HCT116 (cell line): Measurements from ENCODE around the gene LNPK. TPM values are rescaled to one million over a fixed set of nuclear protein-coding genes. Genes with fewer than 3 reads are reported as not detected.

ENCODE experiments used
- ATAC-seq: fragments of 200-7000 bp; cut with Tn5 transposase; 2 replicates; pipeline ENCODE4 v1.9.1; 2020; ENCODE audit warnings: mild to moderate bottlenecking, moderate library complexity
- BruUV-seq: library from RNA; stranded (reverse); fragments of 400-500 nt; replicated peaks from 2 replicates; lab custom pipeline; 2021; lab: Mats Ljungman, UMichigan
- CTCF ChIA-PET: fragments of 300-600 bp; sonication (Branson Sonifier 250); formaldehyde crosslinking; loops from one replicate; lab custom pipeline; 2021; ENCODE audit warnings: antibody characterized with exemption; lab: Charles Lee
- POLR2A ChIA-PET: fragments of 300-600, 350-600 bp; sonication (Branson Sonifier 250); formaldehyde crosslinking; loops from one replicate; lab custom pipeline; 2021; ENCODE audit warnings: antibody characterized with exemption; lab: Charles Lee
- RAD21 ChIA-PET, 2 experiments: fragments of 300-600 bp; sonication (Branson Sonifier 250); formaldehyde crosslinking; loops; one replicate each; lab custom pipeline; 2023; ENCODE audit warnings: low total read pairs in 2 of 2; ENCODE audit not compliant: uncharacterized antibody in 2 of 2, unreplicated experiment in 2 of 2, low non-redundant PET in 1 of 2; lab: Charles Lee
- DNase-seq: peaks from one replicate; pipeline ENCODE4 v3.0.0-alpha.2; 2010; ENCODE audit warnings: low read depth, low spot score
- H2AFZ ChIP-seq: fragments of 200-600 bp; shearing (Covaris generic), sonication (generic); 2 replicates; pipeline ENCODE4 v1.6.1; 2017; ENCODE audit warnings: low read depth, mixed run types, mixed read lengths, antibody characterized with exemption, low read length; ENCODE audit not compliant: poor library complexity, severe bottlenecking
- H3K27ac ChIP-seq: 2 replicates; pipeline ENCODE4 v1.5.1; 2012; ENCODE audit warnings: low read depth, low read length
- H3K27me3 ChIP-seq: fragments of 200-600 bp; sonication (generic); 2 replicates; pipeline ENCODE4 v1.6.1; 2016; ENCODE audit warnings: mixed run types, low read length, mixed read lengths; ENCODE audit not compliant: insufficient read depth
- H3K36me3 ChIP-seq, 2 experiments: fragments of 200-500 bp in 1 of 2; fragments of 200-600 bp in 1 of 2; sonication (Bioruptor generic) in 1 of 2; sonication (generic) in 1 of 2; 2 replicates each; pipeline versions ENCODE4 v1.5.1 to v1.6.1; 2014 to 2016; ENCODE audit warnings: low read length in 2 of 2, inconsistent platforms in 1 of 2, mixed read lengths in 1 of 2, mixed run types in 1 of 2; ENCODE audit not compliant: insufficient read depth in 2 of 2, control insufficient read depth in 1 of 2
- H3K4me1 ChIP-seq, 2 experiments: fragments of 200-600 bp in 1 of 2; sonication (generic) in 1 of 2; 2 replicates each; pipeline versions ENCODE4 v1.5.1 to v1.6.1; 2012 to 2017; ENCODE audit warnings: low read length in 2 of 2, inconsistent platforms in 1 of 2, mild to moderate bottlenecking in 1 of 2, mixed read lengths in 1 of 2, mixed run types in 1 of 2, moderate library complexity in 1 of 2; ENCODE audit not compliant: insufficient read depth in 2 of 2, control insufficient read depth in 1 of 2
- H3K4me2 ChIP-seq: fragments of 200-600 bp; sonication (generic); 2 replicates; pipeline ENCODE4 v1.6.1; 2017; ENCODE audit warnings: mixed run types, low read length, mixed read lengths
- H3K4me3 ChIP-seq, 2 experiments: fragments of 200-600 bp in 1 of 2; sonication (generic) in 1 of 2; replicated peaks in 1 of 2; 2 replicates each; pipeline ENCODE4 v1.5.1; 2011 to 2016; ENCODE audit warnings: low read length in 2 of 2, control low read depth in 1 of 2, low read depth in 1 of 2, mild to moderate bottlenecking in 1 of 2, mixed read lengths in 1 of 2, mixed run types in 1 of 2
- H3K79me2 ChIP-seq: fragments of 200-600 bp; sonication (generic); 2 replicates; pipeline ENCODE4 v1.6.1; 2017; ENCODE audit warnings: mild to moderate bottlenecking, mixed run types, low read length, moderate library complexity, mixed read lengths; ENCODE audit not compliant: insufficient read depth
- H3K9ac ChIP-seq: fragments of 200-600 bp; sonication (generic); 2 replicates; pipeline ENCODE4 v1.6.1; 2016; ENCODE audit warnings: low read length, mixed read lengths
- H3K9me2 ChIP-seq: fragments of 200-600 bp; sonication (generic), shearing (Covaris generic); 2 replicates; pipeline ENCODE4 v1.6.1; 2017; ENCODE audit warnings: mixed run types, mild to moderate bottlenecking, moderate library complexity; ENCODE audit not compliant: insufficient read depth
- H3K9me3 ChIP-seq, 2 experiments: fragments of 200-500 bp in 1 of 2; fragments of 200-600 bp in 1 of 2; sonication (Bioruptor generic) in 1 of 2; sonication (generic) in 1 of 2; 2 replicates each; pipeline ENCODE4 v1.6.1; 2014 to 2017; ENCODE audit warnings: low read length in 2 of 2, mixed read lengths in 2 of 2, inconsistent platforms in 1 of 2, low read depth in 1 of 2, mild to moderate bottlenecking in 1 of 2, mixed run types in 1 of 2, moderate library complexity in 1 of 2; ENCODE audit not compliant: control insufficient read depth in 1 of 2, insufficient read depth in 1 of 2
- H4K20me1 ChIP-seq: fragments of 200-600 bp; sonication (generic), shearing (Covaris generic); 2 replicates; pipeline ENCODE4 v1.6.1; 2017; ENCODE audit warnings: mixed run types, mild to moderate bottlenecking, moderate library complexity; ENCODE audit not compliant: insufficient read depth
- ATF3 ChIP-seq: IDR thresholded peaks from 2 replicates; pipeline ENCODE4 v1.6.1; 2012
- CBX3 ChIP-seq: IDR thresholded peaks from 2 replicates; pipeline ENCODE4 v1.6.1; 2012; ENCODE audit warnings: low read depth
- CEBPB ChIP-seq: IDR thresholded peaks from 2 replicates; pipeline ENCODE4 v1.6.1; 2012; ENCODE audit warnings: low read depth
- EGR1 ChIP-seq: IDR thresholded peaks from 2 replicates; pipeline ENCODE4 v1.6.1; 2012; ENCODE audit warnings: low read depth
- ELF1 ChIP-seq: IDR thresholded peaks from 2 replicates; pipeline ENCODE4 v1.6.1; 2012; ENCODE audit warnings: low read depth, borderline replicate concordance
- EZH2 ChIP-seq: fragments of 200-600 bp; sonication (generic); IDR thresholded peaks from 2 replicates; pipeline ENCODE4 v1.6.1; 2017; ENCODE audit warnings: antibody characterized with exemption, mixed run types
- EZH2phosphoT487 ChIP-seq: fragments of 200-600 bp; IDR thresholded peaks from 2 replicates; pipeline ENCODE4 v1.6.1; 2018; ENCODE audit warnings: antibody characterized with exemption, borderline replicate concordance
- JUND ChIP-seq: IDR thresholded peaks from 2 replicates; pipeline ENCODE4 v1.6.1; 2012
- MAX ChIP-seq: IDR thresholded peaks from 2 replicates; pipeline ENCODE4 v1.6.1; 2012
- POLR2A ChIP-seq: IDR thresholded peaks from 2 replicates; pipeline ENCODE4 v1.7.0; 2011; ENCODE audit warnings: borderline replicate concordance; ENCODE audit not compliant: insufficient read depth, insufficient read length; ENCODE audit errors: extremely low read depth
- SIN3A ChIP-seq: IDR thresholded peaks from 2 replicates; pipeline ENCODE4 v1.6.1; 2012; ENCODE audit warnings: low read depth
- SP1 ChIP-seq: IDR thresholded peaks from 2 replicates; pipeline ENCODE4 v1.6.1; 2012; ENCODE audit warnings: low read depth
- SRF ChIP-seq: IDR thresholded peaks from 2 replicates; pipeline ENCODE4 v1.6.1; 2012; ENCODE audit warnings: low read depth
- TCF7L2 ChIP-seq: IDR thresholded peaks from 2 replicates; pipeline ENCODE4 v1.7.0; 2011; ENCODE audit warnings: borderline replicate concordance, inconsistent platforms; ENCODE audit not compliant: insufficient read depth, insufficient read length; ENCODE audit errors: extremely low read depth
- ZFX ChIP-seq: fragments of 450-650 bp; IDR thresholded peaks from 2 replicates; pipeline ENCODE4 v1.6.1; 2017
- ZNF274 ChIP-seq: fragments of 200-500 bp; sonication (Bioruptor generic); IDR thresholded peaks from 2 replicates; pipeline ENCODE4 v1.6.1; 2014; ENCODE audit warnings: mild to moderate bottlenecking, low read depth, low read length, inconsistent platforms
- intact Hi-C: fragments of 100-400 bp; cut with micrococcal nuclease; formaldehyde crosslinking; loops from 2 replicates; pipeline ENCODE4 v1.10.0; 2022
- total RNA-seq: library from RNA; stranded (reverse); gene quantifications from one replicate; pipeline ENCODE4 v1.2.1, GENCODE V29; 2021; ENCODE audit not compliant: unreplicated experiment
- TF ChIP-seq, protein P1 (sequence below), 3 experiments: fragments of 200-600 bp in 1 of 3; sonication (generic) in 1 of 3; IDR thresholded peaks in 2 of 3; conservative IDR thresholded peaks in 1 of 3; 2 replicates each; pipeline ENCODE4 v1.5.1; 2012 to 2017; ENCODE audit warnings: low read depth in 2 of 3, low read length in 2 of 3, antibody characterized with exemption in 1 of 3, borderline replicate concordance in 1 of 3, control low read depth in 1 of 3, mild to moderate bottlenecking in 1 of 3, mixed read lengths in 1 of 3, mixed run types in 1 of 3, moderate library complexity in 1 of 3; ENCODE audit not compliant: insufficient read depth in 1 of 3
- TF ChIP-seq, protein P2 (sequence below): IDR thresholded peaks from 2 replicates; pipeline ENCODE4 v1.6.1; 2012; ENCODE audit warnings: low read depth

The LNPK gene
- total RNA-seq, 1 experiment from 2014 or later: 22.3 TPM

GRCh38 chr2:175887776-175888175, 114.3 kb downstream of the LNPK start (continued):
- TF ChIP-seq EZH2: no peak
- TF ChIP-seq ATF3: no peak
- no peak for TF ChIP-seq CEBPB
- TF ChIP-seq, all 23 proteins: peak for 0

DNA sequence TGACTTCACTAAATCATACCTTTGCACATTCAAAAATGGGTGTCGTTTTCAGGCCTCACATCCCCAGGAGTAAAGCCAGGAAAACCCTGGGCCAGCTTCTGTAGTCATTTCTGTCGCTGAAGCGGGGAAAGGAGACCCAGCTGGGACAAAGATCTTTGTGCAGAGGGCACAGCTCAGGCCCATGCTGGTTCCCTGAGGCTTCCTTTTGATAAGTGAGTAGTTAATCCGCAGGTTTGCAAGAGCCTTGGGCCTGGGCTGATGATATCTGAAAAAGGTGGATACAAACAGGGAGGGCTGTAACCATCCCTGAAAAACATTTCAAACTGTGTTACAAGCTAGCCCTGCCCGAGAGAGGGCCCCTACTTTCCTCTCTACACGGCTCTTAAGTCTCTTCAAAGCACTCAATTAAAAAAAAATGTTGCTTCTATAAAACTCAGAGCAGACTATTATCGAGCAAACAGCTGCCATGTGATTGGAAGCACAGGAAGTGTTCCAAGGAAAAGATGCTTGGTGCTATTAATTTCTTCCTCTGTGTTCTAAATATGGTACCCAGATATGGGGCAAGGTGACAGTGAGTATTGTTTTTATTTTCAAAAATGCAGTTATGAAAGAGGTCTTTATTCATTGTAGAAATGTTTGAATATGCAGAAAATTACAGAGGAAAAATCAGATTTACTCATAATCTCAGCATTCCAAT, 117.2 kb downstream of the LNPK start:
- no peaks in the 10 kb centered on the region for H3K4me1 ChIP-seq
- no peak for TF ChIP-seq ZFX
- TF ChIP-seq ZNF274: no peak
- TF ChIP-seq MAX: no peak
- TF ChIP-seq SIN3A: no peak
- TF ChIP-seq ELF1: no peak
- no peak for TF ChIP-seq EGR1
- no peak for TF ChIP-seq CBX3
- no peak for TF ChIP-seq SP1
- TF ChIP-seq, protein P1, sequence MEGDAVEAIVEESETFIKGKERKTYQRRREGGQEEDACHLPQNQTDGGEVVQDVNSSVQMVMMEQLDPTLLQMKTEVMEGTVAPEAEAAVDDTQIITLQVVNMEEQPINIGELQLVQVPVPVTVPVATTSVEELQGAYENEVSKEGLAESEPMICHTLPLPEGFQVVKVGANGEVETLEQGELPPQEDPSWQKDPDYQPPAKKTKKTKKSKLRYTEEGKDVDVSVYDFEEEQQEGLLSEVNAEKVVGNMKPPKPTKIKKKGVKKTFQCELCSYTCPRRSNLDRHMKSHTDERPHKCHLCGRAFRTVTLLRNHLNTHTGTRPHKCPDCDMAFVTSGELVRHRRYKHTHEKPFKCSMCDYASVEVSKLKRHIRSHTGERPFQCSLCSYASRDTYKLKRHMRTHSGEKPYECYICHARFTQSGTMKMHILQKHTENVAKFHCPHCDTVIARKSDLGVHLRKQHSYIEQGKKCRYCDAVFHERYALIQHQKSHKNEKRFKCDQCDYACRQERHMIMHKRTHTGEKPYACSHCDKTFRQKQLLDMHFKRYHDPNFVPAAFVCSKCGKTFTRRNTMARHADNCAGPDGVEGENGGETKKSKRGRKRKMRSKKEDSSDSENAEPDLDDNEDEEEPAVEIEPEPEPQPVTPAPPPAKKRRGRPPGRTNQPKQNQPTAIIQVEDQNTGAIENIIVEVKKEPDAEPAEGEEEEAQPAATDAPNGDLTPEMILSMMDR (IDR thresholded peaks at IDR 0.05 in 2 of 3, conservative IDR thresholded peaks at IDR 0.05 in 1 of 3; ENCODE audit: borderline replicate concordance in 1 of 3, insufficient read depth in 1 of 3, low read depth in 2 of 3, low read length in 2 of 3): no peak
- no peak for TF ChIP-seq POLR2A
- no peak for TF ChIP-seq TCF7L2
- TF ChIP-seq, protein P2, sequence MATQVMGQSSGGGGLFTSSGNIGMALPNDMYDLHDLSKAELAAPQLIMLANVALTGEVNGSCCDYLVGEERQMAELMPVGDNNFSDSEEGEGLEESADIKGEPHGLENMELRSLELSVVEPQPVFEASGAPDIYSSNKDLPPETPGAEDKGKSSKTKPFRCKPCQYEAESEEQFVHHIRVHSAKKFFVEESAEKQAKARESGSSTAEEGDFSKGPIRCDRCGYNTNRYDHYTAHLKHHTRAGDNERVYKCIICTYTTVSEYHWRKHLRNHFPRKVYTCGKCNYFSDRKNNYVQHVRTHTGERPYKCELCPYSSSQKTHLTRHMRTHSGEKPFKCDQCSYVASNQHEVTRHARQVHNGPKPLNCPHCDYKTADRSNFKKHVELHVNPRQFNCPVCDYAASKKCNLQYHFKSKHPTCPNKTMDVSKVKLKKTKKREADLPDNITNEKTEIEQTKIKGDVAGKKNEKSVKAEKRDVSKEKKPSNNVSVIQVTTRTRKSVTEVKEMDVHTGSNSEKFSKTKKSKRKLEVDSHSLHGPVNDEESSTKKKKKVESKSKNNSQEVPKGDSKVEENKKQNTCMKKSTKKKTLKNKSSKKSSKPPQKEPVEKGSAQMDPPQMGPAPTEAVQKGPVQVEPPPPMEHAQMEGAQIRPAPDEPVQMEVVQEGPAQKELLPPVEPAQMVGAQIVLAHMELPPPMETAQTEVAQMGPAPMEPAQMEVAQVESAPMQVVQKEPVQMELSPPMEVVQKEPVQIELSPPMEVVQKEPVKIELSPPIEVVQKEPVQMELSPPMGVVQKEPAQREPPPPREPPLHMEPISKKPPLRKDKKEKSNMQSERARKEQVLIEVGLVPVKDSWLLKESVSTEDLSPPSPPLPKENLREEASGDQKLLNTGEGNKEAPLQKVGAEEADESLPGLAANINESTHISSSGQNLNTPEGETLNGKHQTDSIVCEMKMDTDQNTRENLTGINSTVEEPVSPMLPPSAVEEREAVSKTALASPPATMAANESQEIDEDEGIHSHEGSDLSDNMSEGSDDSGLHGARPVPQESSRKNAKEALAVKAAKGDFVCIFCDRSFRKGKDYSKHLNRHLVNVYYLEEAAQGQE: no peak
- no peak for TF ChIP-seq SRF
- TF ChIP-seq EZH2phosphoT487: no peak
- no peak for TF ChIP-seq CEBPB
- TF ChIP-seq JUND: no peak
- TF ChIP-seq, all 23 proteins: peak for 0
- no peak for ATAC-seq
- Histone ChIP-seq H2AFZ (no peak overlapping the region), H3K9me2 (no peaks in the 10 kb centered on the region), H3K9me3 (no peaks in the 10 kb centered on the region), H3K27ac (no peak overlapping the region), H4K20me1 (no peaks in the 10 kb centered on the region), H3K4me3 (no peak overlapping the region), H3K27me3 (no peaks in the 10 kb centered on the region), H3K4me2 (no peak overlapping the region), H3K9ac (no peak overlapping the region), H3K79me2 (no peaks in the 10 kb centered on the region), H3K36me3 (no peaks in the 10 kb centered on the region; a peak in 1 of 4 replicates)
- DNase-seq: no peak
- ChIA-PET RAD21 (no interaction called here), CTCF (no interaction called here), POLR2A (no interaction called here)
- no TSS peak for BruUV-seq
- intact Hi-C loops: no loop called here
